WERI-Rb-1 (cell line): ENCODE results near the gene CASP10.
"Not testable (repeated sequence)": the region's sequence is repeated elsewhere in the genome, so short reads cannot be mapped to it uniquely, and the experiment has no call there.

ENCODE experiments used
- DNase-seq: peaks from one replicate; pipeline ENCODE4 v3.0.0-alpha.2; 2020
- H3K27ac ChIP-seq: fragments of 250-450 bp; sonication (Bioruptor Pico); 2 replicates; pipeline ENCODE4 v1.5.1; 2020; ENCODE audit warnings: mild to moderate bottlenecking, moderate library complexity
- H3K27me3 ChIP-seq: fragments of 250-450 bp; sonication (Bioruptor Pico); 2 replicates; pipeline ENCODE4 v1.5.1; 2021; ENCODE audit warnings: mild to moderate bottlenecking, low read depth, moderate library complexity; ENCODE audit not compliant: insufficient read depth, severe bottlenecking
- H3K36me3 ChIP-seq: fragments of 250-450 bp; sonication (Bioruptor Pico); 2 replicates; pipeline ENCODE4 v1.5.1; 2020; ENCODE audit warnings: mild to moderate bottlenecking, moderate library complexity
- H3K4me3 ChIP-seq: 2 replicates; pipeline ENCODE4 v1.5.1; 2011; ENCODE audit warnings: low read depth, mild to moderate bottlenecking, control low read depth, low read length
- H3K9me3 ChIP-seq: fragments of 250-450 bp; sonication (Bioruptor Pico); 2 replicates; pipeline ENCODE4 v1.5.1; 2021; ENCODE audit warnings: mild to moderate bottlenecking, moderate library complexity; ENCODE audit not compliant: severe bottlenecking
- CTCF ChIP-seq: IDR thresholded peaks from 2 replicates; pipeline ENCODE4 v1.5.1; 2011; ENCODE audit warnings: low read depth, mild to moderate bottlenecking, control low read depth, inconsistent platforms, low read length

The CASP10 gene

GRCh38 chr2:201233812-201234662, 51.1 kb downstream of the CASP10 start:
- no peak for DNase-seq
- no peak overlapping the region for H3K4me3 ChIP-seq

GRCh38 chr2:201234663-201235135, 51.8 kb downstream of the CASP10 start:
- DNase-seq, result no peak
- no peaks in the 10 kb centered on the region for H3K36me3 ChIP-seq
- no peak for TF ChIP-seq CTCF
- H3K27ac ChIP-seq, result no peak overlapping the region
- H3K4me3 ChIP-seq, result no peak overlapping the region
- H3K27me3 ChIP-seq, result no peaks in the 10 kb centered on the region
- no peaks in the 10 kb centered on the region for H3K9me3 ChIP-seq

More at GRCh38 chr2:201233812-201234662, 51.1 kb downstream of the CASP10 start:
- H3K9me3 ChIP-seq, result no peaks in the 10 kb centered on the region
- H3K27me3 ChIP-seq, result no peaks in the 10 kb centered on the region
- H3K27ac ChIP-seq, result no peak overlapping the region
- TF ChIP-seq CTCF, result no peak
- no peaks in the 10 kb centered on the region for H3K36me3 ChIP-seq

DNA sequence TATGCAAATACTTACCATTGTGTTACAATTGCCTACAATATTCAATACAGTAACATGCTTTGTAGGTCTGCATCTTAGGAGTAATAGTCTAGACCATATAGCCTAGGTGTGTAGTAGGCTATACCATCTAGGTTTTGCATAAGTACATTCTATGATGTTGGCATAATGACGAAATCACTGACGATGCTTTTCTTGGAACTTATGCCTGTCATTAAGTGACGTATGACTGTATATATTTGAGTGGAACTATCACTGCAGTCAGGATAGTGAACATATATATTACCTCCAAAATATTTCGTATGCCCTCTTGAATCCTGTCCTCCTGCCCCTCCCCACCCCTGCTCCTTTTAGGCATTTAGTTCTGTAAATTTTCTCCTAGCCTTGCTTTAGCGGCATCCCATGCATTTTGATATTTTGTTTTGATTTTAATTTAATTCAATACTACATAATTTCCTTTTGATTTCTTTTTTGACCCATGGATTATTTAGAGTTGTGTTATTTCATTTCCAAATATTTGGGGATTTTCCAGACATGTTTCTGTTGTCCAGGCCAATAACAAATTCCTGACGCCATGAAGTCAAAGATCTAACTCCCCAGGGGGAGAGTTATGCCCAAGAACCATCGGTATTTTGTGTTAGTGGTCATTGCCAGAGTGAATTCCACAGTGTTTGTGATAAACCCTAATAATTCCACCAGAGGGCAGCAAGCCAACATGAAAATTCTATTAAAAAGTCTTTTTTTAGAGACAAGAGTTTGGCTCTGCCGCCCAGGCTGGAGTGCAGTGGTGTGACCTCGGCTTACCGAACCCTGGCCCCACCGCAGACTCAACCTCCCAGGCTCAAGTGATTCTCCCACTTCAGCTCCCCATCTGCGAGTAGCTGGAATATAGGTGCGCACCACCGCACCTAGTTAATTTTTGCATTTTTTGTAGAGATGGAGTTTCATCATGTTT, 53.2 kb downstream of the CASP10 start:
- H3K27ac ChIP-seq, result peak overlapping the region; percentile 56
- peak; percentile 58 for DNase-seq

GRCh38 chr2:201237486-201238123, 54.7 kb downstream of the CASP10 start:
- Histone ChIP-seq H3K36me3 (no peaks in the 10 kb centered on the region), H3K9me3 (peaks cover 5% of the 10 kb centered on the region), H3K4me3 (no peak overlapping the region), H3K27me3 (no peaks in the 10 kb centered on the region), H3K27ac (no peak overlapping the region)
- no peak for TF ChIP-seq CTCF
- DNase-seq, result no peak

More for the DNA sequence above, 53.2 kb downstream of the CASP10 start:
- Histone ChIP-seq H3K36me3 (no peaks in the 10 kb centered on the region), H3K4me3 (no peak overlapping the region), H3K27me3 (no peaks in the 10 kb centered on the region), H3K9me3 (no peaks in the 10 kb centered on the region)
- TF ChIP-seq CTCF, result peak; percentile 39

- not testable (repeated sequence) for H3K27me3 ChIP-seq, DNase-seq, H3K36me3 ChIP-seq, H3K27ac ChIP-seq, H3K9me3 ChIP-seq, H3K4me3 ChIP-seq
Observed at GRCh38 chr2:201239167-201239935, 56.4 kb downstream of the CASP10 start.
